C4-2B (cell line): ENCODE measurements around the gene ZNF268.

Experiments used
- ZFX ChIP-seq: fragments of 450-650 bp; IDR thresholded peaks from 2 replicates; pipeline ENCODE4 v1.6.1; 2017
- TF ChIP-seq, protein P1 (sequence below): fragments of 450-650 bp; conservative IDR thresholded peaks from 2 replicates; pipeline ENCODE4 v1.5.1; 2017; ENCODE audit warnings: mild to moderate bottlenecking

- TF ChIP-seq, protein P1, sequence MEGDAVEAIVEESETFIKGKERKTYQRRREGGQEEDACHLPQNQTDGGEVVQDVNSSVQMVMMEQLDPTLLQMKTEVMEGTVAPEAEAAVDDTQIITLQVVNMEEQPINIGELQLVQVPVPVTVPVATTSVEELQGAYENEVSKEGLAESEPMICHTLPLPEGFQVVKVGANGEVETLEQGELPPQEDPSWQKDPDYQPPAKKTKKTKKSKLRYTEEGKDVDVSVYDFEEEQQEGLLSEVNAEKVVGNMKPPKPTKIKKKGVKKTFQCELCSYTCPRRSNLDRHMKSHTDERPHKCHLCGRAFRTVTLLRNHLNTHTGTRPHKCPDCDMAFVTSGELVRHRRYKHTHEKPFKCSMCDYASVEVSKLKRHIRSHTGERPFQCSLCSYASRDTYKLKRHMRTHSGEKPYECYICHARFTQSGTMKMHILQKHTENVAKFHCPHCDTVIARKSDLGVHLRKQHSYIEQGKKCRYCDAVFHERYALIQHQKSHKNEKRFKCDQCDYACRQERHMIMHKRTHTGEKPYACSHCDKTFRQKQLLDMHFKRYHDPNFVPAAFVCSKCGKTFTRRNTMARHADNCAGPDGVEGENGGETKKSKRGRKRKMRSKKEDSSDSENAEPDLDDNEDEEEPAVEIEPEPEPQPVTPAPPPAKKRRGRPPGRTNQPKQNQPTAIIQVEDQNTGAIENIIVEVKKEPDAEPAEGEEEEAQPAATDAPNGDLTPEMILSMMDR: no peak
- no peak for TF ChIP-seq ZFX
Observed at GRCh38 chr12:133227281-133227852, 46.1 kb downstream of the ZNF268 start.
